GM12872 (cell line): ENCODE data around the gene R3HDM2.

Experiments used
- CTCF ChIP-seq: IDR thresholded peaks from 3 replicates; pipeline ENCODE4 v1.5.1; 2011; ENCODE audit warnings: low read depth, mild to moderate bottlenecking, low read length, moderate library complexity; ENCODE audit not compliant: insufficient read depth

Gene R3HDM2

GRCh38 chr12:57352166-57352565 lies 78.7 kb downstream of the R3HDM2 start:
- TF ChIP-seq CTCF: no peak

GRCh38 chr12:57347284-57347683 lies 83.6 kb downstream of the R3HDM2 start:
- TF ChIP-seq CTCF: no peak

- no peak for TF ChIP-seq CTCF
Measured at GRCh38 chr12:57343703-57344378, 87.0 kb downstream of the R3HDM2 start.

GRCh38 chr12:57342207-57342691 lies 88.6 kb downstream of the R3HDM2 start:
- TF ChIP-seq CTCF: no peak

- no peak for TF ChIP-seq CTCF
Measured at GRCh38 chr12:57341275-57341990, 89.4 kb downstream of the R3HDM2 start.

GRCh38 chr12:57340104-57340503 lies 90.7 kb downstream of the R3HDM2 start:
- TF ChIP-seq CTCF: no peak

GRCh38 chr12:57334219-57334618 lies 96.6 kb downstream of the R3HDM2 start:
- no peak for TF ChIP-seq CTCF
